K562 (cell line): ENCODE results near the gene GAPVD1. TPM values are rescaled to one million over a fixed set of nuclear protein-coding genes. Genes with fewer than 3 reads are reported as not detected.
A peak's percentile ranks its signal among the peaks of the same experiment; 100 is the strongest.

Experiments
- ATAC-seq: fragments of 200-7000 bp; cut with Tn5 transposase; 3 replicates; pipeline ENCODE4 v1.9.1; 2020; ENCODE audit warnings: moderate library complexity
- BruUV-seq: library from RNA; stranded (reverse); fragments of 400-500 nt; replicated peaks from 2 replicates; lab custom pipeline; 2021; lab: Mats Ljungman, UMichigan
- CTCF ChIA-PET: fragments of 300-600 bp; formaldehyde crosslinking; extraction: SDS; loops from one replicate; lab custom pipeline; 2021; ENCODE audit warnings: low intra/inter-chr PET ratio; lab: Yijun Ruan, JAX
- POLR2A ChIA-PET: fragments of 300-600, 350-650 bp; sonication (Branson Sonifier 250); formaldehyde crosslinking; extraction: SDS; loops from one replicate; lab custom pipeline; 2021; ENCODE audit warnings: antibody characterized with exemption, inconsistent platforms; lab: Yijun Ruan, JAX
- DNase-seq, 4 experiments: peaks; one replicate each; pipeline versions ENCODE4 v3.0.0 to v3.0.0-alpha.2; 2011 to 2018; ENCODE audit warnings: low spot score in 3 of 4, mixed read lengths in 3 of 4; ENCODE audit errors: extremely low read depth in 1 of 4
- FAIRE-seq: peaks from 2 replicates; lab custom pipeline; 2011; peaks lifted over from hg19 to GRCh38; lab: Jason Lieb, UNC
- H2AFZ ChIP-seq: 2 replicates; pipeline ENCODE4 v1.6.0; 2011; ENCODE audit warnings: low read depth, low read length, control low read depth, inconsistent platforms
- H3K27ac ChIP-seq: fragments of 200-600 bp; 3 replicates; pipeline ENCODE4 v1.8.0; 2011; ENCODE audit warnings: low read depth, mild to moderate bottlenecking, control low read depth, inconsistent platforms, low read length, moderate library complexity, mixed read lengths; ENCODE audit errors: extremely low read depth
- H3K27me3 ChIP-seq, 2 experiments: fragments of 300-600 bp in 1 of 2; 2 replicates in 1 of 2; 3 replicates in 1 of 2; pipeline versions ENCODE4 v1.6.0 to v1.8.0; 2011; ENCODE audit warnings: inconsistent platforms in 2 of 2, low read length in 2 of 2, mild to moderate bottlenecking in 1 of 2, mixed read lengths in 1 of 2, moderate library complexity in 1 of 2; ENCODE audit not compliant: control insufficient read depth in 2 of 2, insufficient read depth in 2 of 2
- H3K36me3 ChIP-seq: fragments of 300-600 bp; 3 replicates; pipeline ENCODE4 v1.8.0; 2011; ENCODE audit warnings: mild to moderate bottlenecking, low read length, inconsistent platforms; ENCODE audit not compliant: control insufficient read depth, insufficient read depth
- H3K4me1 ChIP-seq, 2 experiments: fragments of 200-600 bp in 1 of 2; replicated peaks in 1 of 2; 2 replicates in 1 of 2; 3 replicates in 1 of 2; pipeline versions ENCODE4 v1.5.1 to v1.8.0; 2011; ENCODE audit warnings: inconsistent platforms in 2 of 2, low read length in 2 of 2, mild to moderate bottlenecking in 1 of 2, mixed read lengths in 1 of 2, moderate library complexity in 1 of 2; ENCODE audit not compliant: control insufficient read depth in 2 of 2, insufficient read depth in 2 of 2
- H3K4me2 ChIP-seq: 2 replicates; pipeline ENCODE4 v1.6.1; 2011; ENCODE audit warnings: low read length, control low read depth, inconsistent platforms, mixed read lengths; ENCODE audit not compliant: insufficient read depth
- H3K4me3 ChIP-seq: fragments of 200-600 bp; sonication (generic), shearing (Covaris generic); 2 replicates; pipeline ENCODE4 v1.5.1; 2016; ENCODE audit warnings: control low read depth, inconsistent platforms
- H3K79me2 ChIP-seq: fragments of 200-600 bp; 3 replicates; pipeline ENCODE4 v1.8.0; 2011; ENCODE audit warnings: low read length, inconsistent platforms; ENCODE audit not compliant: control insufficient read depth, insufficient read depth
- H3K9ac ChIP-seq, 2 experiments: 2 replicates each; pipeline versions ENCODE4 v1.6.0 to v1.6.1; 2011; ENCODE audit warnings: low read depth in 2 of 2, low read length in 2 of 2, control low read depth in 1 of 2, inconsistent platforms in 1 of 2, mild to moderate bottlenecking in 1 of 2, mixed read lengths in 1 of 2; ENCODE audit not compliant: insufficient read depth in 1 of 2
- H3K9me1 ChIP-seq: one replicate; pipeline ENCODE4 v1.6.0; 2011; ENCODE audit warnings: inconsistent platforms, mild to moderate bottlenecking, low read length, moderate library complexity; ENCODE audit not compliant: control insufficient read depth, insufficient read depth
- H3K9me3 ChIP-seq: replicated peaks from 2 replicates; pipeline ENCODE4 v1.5.1; 2011; ENCODE audit warnings: low read depth, low read length, inconsistent platforms; ENCODE audit not compliant: control insufficient read depth, insufficient read depth
- H4K20me1 ChIP-seq: replicated peaks from 2 replicates; pipeline ENCODE4 v1.6.1; 2011; ENCODE audit warnings: low read length, inconsistent platforms, mixed read lengths; ENCODE audit not compliant: control insufficient read depth, insufficient read depth
- BRD9 ChIP-seq: fragments of 450-650 bp; IDR thresholded peaks from 2 replicates; pipeline ENCODE4 v1.6.1; 2018; ENCODE audit warnings: low read depth; ENCODE audit not compliant: partially characterized antibody
- CSDE1 ChIP-seq, 2 experiments: fragments of 450-650 bp; IDR thresholded peaks; 2 replicates each; pipeline ENCODE4 v1.6.1; 2016; ENCODE audit warnings: mild to moderate bottlenecking in 1 of 2
- HNRNPLL ChIP-seq: fragments of 200-400 bp; formaldehyde crosslinking; IDR thresholded peaks from 2 replicates; pipeline ENCODE4 v1.6.1; 2017; ENCODE audit warnings: low read length, low read depth, mild to moderate bottlenecking; ENCODE audit not compliant: poor library complexity, severe bottlenecking
- NCOA1 ChIP-seq: fragments of 450-650 bp; IDR thresholded peaks from 2 replicates; pipeline ENCODE4 v1.6.1; 2016; ENCODE audit warnings: low read depth
- OTX1 ChIP-seq: fragments of 450-650 bp; formaldehyde crosslinking; IDR thresholded peaks from 2 replicates; pipeline ENCODE4 v1.4.0; 2022; ENCODE audit warnings: mild to moderate bottlenecking
- SMARCB1 ChIP-seq: IDR thresholded peaks from 2 replicates; pipeline ENCODE4 v1.6.1; 2011; ENCODE audit warnings: improper control_type of control experiment, low read depth; ENCODE audit not compliant: insufficient read length
- SOX6 ChIP-seq: fragments of 450-650 bp; IDR thresholded peaks from 2 replicates; pipeline ENCODE4 v1.6.1; 2014; ENCODE audit warnings: mild to moderate bottlenecking
- STAG1 ChIP-seq: sonication (generic); formaldehyde crosslinking; IDR thresholded peaks from 2 replicates; pipeline ENCODE4 v1.5.0; 2020; ENCODE audit warnings: missing genetic modification reagents, borderline replicate concordance
- ZNF263 ChIP-seq: sonication (generic); formaldehyde crosslinking; IDR thresholded peaks from 2 replicates; pipeline ENCODE4 v1.8.0; 2022; ENCODE audit warnings: mild to moderate bottlenecking, missing genetic modification reagents, borderline replicate concordance
- WGBS: fragments of 100-300 bp; shearing (Covaris generic); methylation state at CpG from one replicate; pipeline ENCODE4 v1.1.6; 2016; ENCODE audit warnings: low coverage, mixed read lengths; ENCODE audit not compliant: insufficient coverage; ENCODE audit errors: missing lambda C conversion rate; 5-methylcytosine and 5-hydroxymethylcytosine counted together
- in situ Hi-C: fragments of 300-500 bp; cut with MboI; formaldehyde crosslinking; loops from 4 replicates; pipeline ENCODE4 v1.15.0; 2018; ENCODE audit warnings: inconsistent platforms, mixed read lengths
- intact Hi-C: fragments of 100-400 bp; cut with micrococcal nuclease; formaldehyde crosslinking; loops from 2 replicates; pipeline ENCODE4 v1.14.2; 2022
- polyA plus RNA-seq, 8 experiments: library from polyadenylated mRNA; depleted of rRNA in 4 of 8; stranded (reverse) in 5 of 8; unstranded in 3 of 8; fragments of >200 nt; fragmentation: Nextera tagmentation in 2 of 8; fragmentation: Illumina TruSeq in 1 of 8; extraction: Ambion mirVana in 2 of 8; extraction: Trizol in 1 of 8; gene quantifications; 2 replicates each; pipeline versions ENCODE4 v1.2.1 to v1.2.3, GENCODE V29; 2011 to 2014; ENCODE audit warnings: inconsistent platforms in 1 of 8, missing spikeins in 1 of 8
- total RNA-seq, 7 experiments: library from RNA; depleted of rRNA in 6 of 7; stranded (reverse); fragments of >200 nt in 6 of 7; fragmentation: Illumina TruSeq in 2 of 7; extraction: Trizol in 2 of 7; gene quantifications; 2 replicates each; pipeline versions ENCODE4 v1.2.1 to v1.2.3, GENCODE V29; 2011 to 2021; ENCODE audit warnings: low replicate concordance in 1 of 7
- TF ChIP-seq, protein P1 (sequence below), 2 experiments: fragments of 450-650 bp; IDR thresholded peaks; 2 replicates each; pipeline ENCODE4 v1.6.1; 2018; ENCODE audit warnings: mild to moderate bottlenecking in 2 of 2, low read depth in 1 of 2; ENCODE audit not compliant: partially characterized antibody in 2 of 2
- TF ChIP-seq, protein P2 (sequence below): sonication (generic); formaldehyde crosslinking; IDR thresholded peaks from 2 replicates; pipeline ENCODE4 v1.8.0; 2022; ENCODE audit warnings: mild to moderate bottlenecking, missing genetic modification reagents, borderline replicate concordance

Gene GAPVD1
- total and polyA plus RNA-seq, 9 of the 15 experiments (the other 6 are each of a cell fraction or from before 2014, with no cell fraction given), result 9.5 to 66.1 (median 45.5) TPM

DNA sequence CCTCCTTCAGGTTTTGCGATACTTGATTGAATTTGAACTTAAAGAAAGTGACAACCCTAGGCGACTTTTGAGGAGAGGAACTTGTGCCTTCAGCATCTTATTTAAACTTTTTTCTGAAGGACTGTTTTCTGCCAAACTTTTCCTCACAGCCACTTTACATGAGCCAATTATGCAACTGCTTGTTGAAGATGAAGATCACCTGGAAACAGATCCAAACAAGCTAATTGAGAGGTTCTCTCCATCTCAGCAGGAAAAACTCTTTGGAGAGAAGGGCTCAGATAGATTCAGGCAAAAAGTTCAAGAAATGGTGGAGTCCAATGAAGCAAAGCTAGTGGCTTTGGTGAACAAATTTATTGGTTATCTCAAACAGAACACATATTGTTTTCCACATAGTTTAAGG lies 40.6 kb downstream of the GAPVD1 start:
- CTCF ChIA-PET, result no interaction called here
- no peaks in the 10 kb centered on the region for H3K4me1 ChIP-seq
- no peak overlapping the region for H3K4me3 ChIP-seq
- WGBS, result 94% methylated on average over 2 of the region's 2 CpGs
- in situ Hi-C loops (no loop called here), intact Hi-C loops (no loop called here)
- no peak overlapping the region for H3K27ac ChIP-seq
- TSS peak; percentile 48 for BruUV-seq
- H3K9me3 ChIP-seq, result no peaks in the 10 kb centered on the region
- no peak for DNase-seq
- TF ChIP-seq NCOA1 (no peak), SMARCB1 (no peak), HNRNPLL (no peak), BRD9 (no peak), CSDE1 (IDR thresholded peaks at IDR 0.05) (no peak), STAG1 (no peak), ZNF263 (CRISPR knock-in tag) (no peak), SOX6 (no peak), OTX1 (CRISPR knock-in tag) (no peak)
- TF ChIP-seq, protein P1, sequence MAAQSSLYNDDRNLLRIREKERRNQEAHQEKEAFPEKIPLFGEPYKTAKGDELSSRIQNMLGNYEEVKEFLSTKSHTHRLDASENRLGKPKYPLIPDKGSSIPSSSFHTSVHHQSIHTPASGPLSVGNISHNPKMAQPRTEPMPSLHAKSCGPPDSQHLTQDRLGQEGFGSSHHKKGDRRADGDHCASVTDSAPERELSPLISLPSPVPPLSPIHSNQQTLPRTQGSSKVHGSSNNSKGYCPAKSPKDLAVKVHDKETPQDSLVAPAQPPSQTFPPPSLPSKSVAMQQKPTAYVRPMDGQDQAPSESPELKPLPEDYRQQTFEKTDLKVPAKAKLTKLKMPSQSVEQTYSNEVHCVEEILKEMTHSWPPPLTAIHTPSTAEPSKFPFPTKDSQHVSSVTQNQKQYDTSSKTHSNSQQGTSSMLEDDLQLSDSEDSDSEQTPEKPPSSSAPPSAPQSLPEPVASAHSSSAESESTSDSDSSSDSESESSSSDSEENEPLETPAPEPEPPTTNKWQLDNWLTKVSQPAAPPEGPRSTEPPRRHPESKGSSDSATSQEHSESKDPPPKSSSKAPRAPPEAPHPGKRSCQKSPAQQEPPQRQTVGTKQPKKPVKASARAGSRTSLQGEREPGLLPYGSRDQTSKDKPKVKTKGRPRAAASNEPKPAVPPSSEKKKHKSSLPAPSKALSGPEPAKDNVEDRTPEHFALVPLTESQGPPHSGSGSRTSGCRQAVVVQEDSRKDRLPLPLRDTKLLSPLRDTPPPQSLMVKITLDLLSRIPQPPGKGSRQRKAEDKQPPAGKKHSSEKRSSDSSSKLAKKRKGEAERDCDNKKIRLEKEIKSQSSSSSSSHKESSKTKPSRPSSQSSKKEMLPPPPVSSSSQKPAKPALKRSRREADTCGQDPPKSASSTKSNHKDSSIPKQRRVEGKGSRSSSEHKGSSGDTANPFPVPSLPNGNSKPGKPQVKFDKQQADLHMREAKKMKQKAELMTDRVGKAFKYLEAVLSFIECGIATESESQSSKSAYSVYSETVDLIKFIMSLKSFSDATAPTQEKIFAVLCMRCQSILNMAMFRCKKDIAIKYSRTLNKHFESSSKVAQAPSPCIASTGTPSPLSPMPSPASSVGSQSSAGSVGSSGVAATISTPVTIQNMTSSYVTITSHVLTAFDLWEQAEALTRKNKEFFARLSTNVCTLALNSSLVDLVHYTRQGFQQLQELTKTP (IDR thresholded peaks at IDR 0.05; ENCODE audit: low read depth in 1 of 2, partially characterized antibody in 2 of 2), result no peak
- TF ChIP-seq, protein P2, sequence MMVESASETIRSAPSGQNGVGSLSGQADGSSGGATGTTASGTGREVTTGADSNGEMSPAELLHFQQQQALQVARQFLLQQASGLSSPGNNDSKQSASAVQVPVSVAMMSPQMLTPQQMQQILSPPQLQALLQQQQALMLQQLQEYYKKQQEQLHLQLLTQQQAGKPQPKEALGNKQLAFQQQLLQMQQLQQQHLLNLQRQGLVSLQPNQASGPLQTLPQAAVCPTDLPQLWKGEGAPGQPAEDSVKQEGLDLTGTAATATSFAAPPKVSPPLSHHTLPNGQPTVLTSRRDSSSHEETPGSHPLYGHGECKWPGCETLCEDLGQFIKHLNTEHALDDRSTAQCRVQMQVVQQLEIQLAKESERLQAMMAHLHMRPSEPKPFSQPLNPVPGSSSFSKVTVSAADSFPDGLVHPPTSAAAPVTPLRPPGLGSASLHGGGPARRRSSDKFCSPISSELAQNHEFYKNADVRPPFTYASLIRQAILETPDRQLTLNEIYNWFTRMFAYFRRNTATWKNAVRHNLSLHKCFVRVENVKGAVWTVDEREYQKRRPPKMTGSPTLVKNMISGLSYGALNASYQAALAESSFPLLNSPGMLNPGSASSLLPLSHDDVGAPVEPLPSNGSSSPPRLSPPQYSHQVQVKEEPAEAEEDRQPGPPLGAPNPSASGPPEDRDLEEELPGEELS (CRISPR knock-in tag), result no peak
- POLR2A ChIA-PET, result interaction anchor here (1.4 to 1.8 kb wide), 3 partner anchors 13 to 64 kb away, joined by 3 to 5 read pairs (median 4); partner anchors contain the start of gene HSPA5
- no peak overlapping the region for H2AFZ ChIP-seq
- no peak for FAIRE-seq
- no peak overlapping the region for H3K9ac ChIP-seq
- no peak overlapping the region for H3K4me2 ChIP-seq
- no peaks in the 10 kb centered on the region for H3K9me1 ChIP-seq
- peaks cover 23% of the 10 kb centered on the region for H3K79me2 ChIP-seq
- no peak for ATAC-seq
- H3K27me3 ChIP-seq, result no peaks in the 10 kb centered on the region
- no peaks in the 10 kb centered on the region for H4K20me1 ChIP-seq
- H3K36me3 ChIP-seq, result peaks cover 74% of the 10 kb centered on the region
